Measurements from ENCODE around the gene TMEM92. TPM values are rescaled to one million over a fixed set of nuclear protein-coding genes. Genes with fewer than 3 reads are reported as not detected.

The TMEM92 gene
- total and polyA plus RNA-seq, 2 of the 13 experiments (the other 11 are each of a cell fraction or from before 2014, with no cell fraction given): 0.07 TPM; not detected in 1

DNA sequence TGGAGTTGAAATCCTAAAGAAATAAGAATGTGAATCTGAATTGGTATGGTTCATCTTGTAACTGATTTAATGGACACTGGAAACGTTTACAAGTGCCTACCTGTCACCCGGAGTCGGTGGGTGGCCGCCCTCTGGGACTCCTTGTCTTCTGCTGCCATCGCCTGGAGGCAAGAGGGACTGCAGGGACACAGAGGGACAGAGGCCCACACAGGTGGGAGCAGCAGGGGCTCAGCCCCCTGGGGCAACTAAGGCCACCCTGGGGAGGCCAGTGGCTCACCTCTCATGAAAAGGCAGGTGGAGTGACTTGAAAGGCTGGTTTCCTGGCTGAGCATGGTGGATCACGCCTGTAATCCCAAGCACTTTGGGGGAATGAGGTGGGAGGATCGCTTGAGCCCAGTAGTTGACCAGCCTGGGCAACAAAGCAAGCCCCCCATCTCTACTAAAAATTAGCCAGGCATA lies 23.2 kb downstream of the TMEM92 start (continued):
- TF ChIP-seq, protein P1, sequence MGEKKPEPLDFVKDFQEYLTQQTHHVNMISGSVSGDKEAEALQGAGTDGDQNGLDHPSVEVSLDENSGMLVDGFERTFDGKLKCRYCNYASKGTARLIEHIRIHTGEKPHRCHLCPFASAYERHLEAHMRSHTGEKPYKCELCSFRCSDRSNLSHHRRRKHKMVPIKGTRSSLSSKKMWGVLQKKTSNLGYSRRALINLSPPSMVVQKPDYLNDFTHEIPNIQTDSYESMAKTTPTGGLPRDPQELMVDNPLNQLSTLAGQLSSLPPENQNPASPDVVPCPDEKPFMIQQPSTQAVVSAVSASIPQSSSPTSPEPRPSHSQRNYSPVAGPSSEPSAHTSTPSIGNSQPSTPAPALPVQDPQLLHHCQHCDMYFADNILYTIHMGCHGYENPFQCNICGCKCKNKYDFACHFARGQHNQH (CRISPR knock-in tag; IDR thresholded peaks at IDR 0.05): peak; percentile 37; the same call in 1 of the 2 replicates
- TF ChIP-seq HOXA5 (CRISPR knock-in tag; IDR thresholded peaks at IDR 0.05) (peak; percentile 67; the same call in 1 of the 2 replicates), NR3C1 (CRISPR knock-in tag; IDR thresholded peaks at IDR 0.05) (no peak), SMAD1 (CRISPR knock-in tag; IDR thresholded peaks at IDR 0.05; ENCODE audit: borderline replicate concordance, low read depth) (no peak)
- TF ChIP-seq, protein P2, sequence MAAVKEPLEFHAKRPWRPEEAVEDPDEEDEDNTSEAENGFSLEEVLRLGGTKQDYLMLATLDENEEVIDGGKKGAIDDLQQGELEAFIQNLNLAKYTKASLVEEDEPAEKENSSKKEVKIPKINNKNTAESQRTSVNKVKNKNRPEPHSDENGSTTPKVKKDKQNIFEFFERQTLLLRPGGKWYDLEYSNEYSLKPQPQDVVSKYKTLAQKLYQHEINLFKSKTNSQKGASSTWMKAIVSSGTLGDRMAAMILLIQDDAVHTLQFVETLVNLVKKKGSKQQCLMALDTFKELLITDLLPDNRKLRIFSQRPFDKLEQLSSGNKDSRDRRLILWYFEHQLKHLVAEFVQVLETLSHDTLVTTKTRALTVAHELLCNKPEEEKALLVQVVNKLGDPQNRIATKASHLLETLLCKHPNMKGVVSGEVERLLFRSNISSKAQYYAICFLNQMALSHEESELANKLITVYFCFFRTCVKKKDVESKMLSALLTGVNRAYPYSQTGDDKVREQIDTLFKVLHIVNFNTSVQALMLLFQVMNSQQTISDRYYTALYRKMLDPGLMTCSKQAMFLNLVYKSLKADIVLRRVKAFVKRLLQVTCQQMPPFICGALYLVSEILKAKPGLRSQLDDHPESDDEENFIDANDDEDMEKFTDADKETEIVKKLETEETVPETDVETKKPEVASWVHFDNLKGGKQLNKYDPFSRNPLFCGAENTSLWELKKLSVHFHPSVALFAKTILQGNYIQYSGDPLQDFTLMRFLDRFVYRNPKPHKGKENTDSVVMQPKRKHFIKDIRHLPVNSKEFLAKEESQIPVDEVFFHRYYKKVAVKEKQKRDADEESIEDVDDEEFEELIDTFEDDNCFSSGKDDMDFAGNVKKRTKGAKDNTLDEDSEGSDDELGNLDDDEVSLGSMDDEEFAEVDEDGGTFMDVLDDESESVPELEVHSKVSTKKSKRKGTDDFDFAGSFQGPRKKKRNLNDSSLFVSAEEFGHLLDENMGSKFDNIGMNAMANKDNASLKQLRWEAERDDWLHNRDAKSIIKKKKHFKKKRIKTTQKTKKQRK (IDR thresholded peaks at IDR 0.05; ENCODE audit: low read length): no peak

DNA sequence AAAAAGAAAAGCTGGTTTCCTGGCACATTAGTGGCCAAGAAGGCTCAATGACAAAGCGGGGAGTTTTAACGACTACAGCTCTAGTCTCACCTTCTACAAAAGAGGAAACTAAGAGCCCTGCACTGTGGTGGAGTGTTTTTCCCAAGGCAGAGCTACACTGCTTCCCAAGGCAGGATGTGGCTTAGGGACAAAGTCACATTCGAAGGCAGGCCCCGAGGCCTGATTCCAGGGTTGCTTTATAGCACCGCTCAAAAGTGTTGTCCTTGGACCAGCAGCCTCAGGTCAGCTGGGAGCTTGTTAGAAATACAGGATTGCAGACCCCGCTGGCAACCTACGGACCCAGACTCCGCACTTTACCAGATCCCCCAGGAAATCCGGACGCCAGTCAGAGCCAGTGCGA lies 23.8 kb downstream of the TMEM92 start:
- ChIA-PET POLR2A (no interaction called here), CTCF (ENCODE audit: low intra/inter-chr PET ratio, low total read pairs) (interaction anchor here (1.0 to 7.9 kb wide), 9 partner anchors 24 to 218 kb away, joined by 4 to 223 read pairs (median 7); partner anchors contain the start of genes COL1A1 and TMEM92)
- DNase-seq (ENCODE audit: low spot score) (no peak), FAIRE-seq (no peak), ATAC-seq (peak; percentile 78)
- TF ChIP-seq CAMTA2 (CRISPR knock-in tag; IDR thresholded peaks at IDR 0.05; ENCODE audit: borderline replicate concordance): no peak
- no peak for TF ChIP-seq SMAD3 (CRISPR knock-in tag; IDR thresholded peaks at IDR 0.05)
- TF ChIP-seq ZNF292 (CRISPR knock-in tag; IDR thresholded peaks at IDR 0.05; ENCODE audit: borderline replicate concordance, low read depth): 0 out of 2 replicates have a peak, but pooled peaks have one; percentile 9
- TF ChIP-seq RCOR2 (CRISPR knock-in tag; IDR thresholded peaks at IDR 0.05): no peak
- no peak for TF ChIP-seq ZNF773 (CRISPR knock-in tag; IDR thresholded peaks at IDR 0.05; ENCODE audit: borderline replicate concordance)
- TF ChIP-seq FLYWCH1 (CRISPR knock-in tag; IDR thresholded peaks at IDR 0.05): no peak
- no peak for TF ChIP-seq TOE1 (CRISPR knock-in tag; IDR thresholded peaks at IDR 0.05)
- no peak for TF ChIP-seq ARNT (IDR thresholded peaks at IDR 0.05)
- no peaks in the 10 kb centered on the region for H3K4me1 ChIP-seq (ENCODE audit: insufficient read depth, low read length)
- no peak overlapping the region for H3K4me2 ChIP-seq (ENCODE audit: low read depth, low read length)
- H3K9me3 ChIP-seq (ENCODE audit: low read length): no peaks in the 10 kb centered on the region
- H3K4me3 ChIP-seq (replicated peaks in 1 of 3; ENCODE audit: insufficient read depth in 1 of 3, low read depth in 2 of 3, low read length in 3 of 3): no peak overlapping the region
- H3K9ac ChIP-seq (ENCODE audit: insufficient read depth, low read depth, low read length): no peak overlapping the region
- H4K20me1 ChIP-seq (ENCODE audit: insufficient read depth, low read length): no peaks in the 10 kb centered on the region
- peaks cover 2 to 7% of the 10 kb centered on the region in 2 experiments; a peak in 2 of 5 replicates for H3K27me3 ChIP-seq (ENCODE audit: control insufficient read depth in 1 of 2, insufficient read depth in 2 of 2, low read length in 2 of 2)
- BruUV-seq (replicated peaks): no TSS peak
- in situ Hi-C loops (cut with HindIII; ENCODE audit: extremely low pct_ligation_motif_present, low pct_unique_long_range_greater_than_20kb) (no loop called here), intact Hi-C loops (cut with micrococcal nuclease; ENCODE audit: unreplicated experiment) (no loop called here)
- 17% methylated on average over 11 of the region's 11 CpGs for WGBS (ENCODE audit: low lambda C conversion rate)
- no peak overlapping the region for H3K27ac ChIP-seq (ENCODE audit: extremely low read length, insufficient read depth, low read length)
- no peaks in the 10 kb centered on the region for H3K79me2 ChIP-seq (ENCODE audit: insufficient read depth, low read length)
- no peaks in the 10 kb centered on the region for H3K36me3 ChIP-seq (replicated peaks in 1 of 2; ENCODE audit: control insufficient read depth in 1 of 2, insufficient read depth in 2 of 2, low read length in 2 of 2)
- H2AFZ ChIP-seq (ENCODE audit: low read length): no peak overlapping the region
